HG03571 (cell line): ENCODE results near the gene TK2.
"Not testable (repeated sequence)": the region's sequence is repeated elsewhere in the genome, so short reads cannot be mapped to it uniquely, and the experiment has no call there.

Experiments used
- ATAC-seq: cut with Tn5 transposase; IDR thresholded peaks from one replicate; pipeline ENCODE4 v1.9.1; 2021; ENCODE audit not compliant: unreplicated experiment

Gene TK2

DNA sequence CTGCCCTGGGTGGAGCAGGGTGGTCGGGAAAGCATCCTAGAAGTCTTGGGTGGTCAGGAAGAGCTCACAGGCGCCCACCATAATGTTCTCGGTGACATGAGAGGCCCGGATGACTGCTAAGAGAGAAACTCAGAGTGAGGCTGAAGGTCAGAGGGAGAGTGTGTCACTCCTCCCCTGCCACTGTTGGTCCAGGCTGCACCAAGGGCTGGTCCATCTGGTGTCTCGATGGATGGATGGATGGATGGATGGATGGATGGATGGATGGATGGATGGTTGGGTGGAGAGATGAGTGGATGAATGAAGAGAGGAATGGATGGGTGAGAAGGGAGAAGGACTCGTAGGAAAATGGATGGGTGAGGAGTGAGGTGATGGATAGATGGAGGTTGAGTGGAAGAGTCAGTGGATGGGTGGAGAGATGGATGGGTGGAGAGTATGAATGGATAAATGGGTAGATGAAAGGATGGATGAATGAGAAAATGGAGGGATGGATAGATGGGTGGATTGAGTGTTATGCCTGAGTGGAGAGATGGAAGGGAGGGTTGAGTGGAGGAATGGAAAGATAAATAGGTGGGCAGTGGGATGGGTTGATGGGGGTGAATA, 79.9 kb downstream of the TK2 start:
- ATAC-seq, result no peak

DNA sequence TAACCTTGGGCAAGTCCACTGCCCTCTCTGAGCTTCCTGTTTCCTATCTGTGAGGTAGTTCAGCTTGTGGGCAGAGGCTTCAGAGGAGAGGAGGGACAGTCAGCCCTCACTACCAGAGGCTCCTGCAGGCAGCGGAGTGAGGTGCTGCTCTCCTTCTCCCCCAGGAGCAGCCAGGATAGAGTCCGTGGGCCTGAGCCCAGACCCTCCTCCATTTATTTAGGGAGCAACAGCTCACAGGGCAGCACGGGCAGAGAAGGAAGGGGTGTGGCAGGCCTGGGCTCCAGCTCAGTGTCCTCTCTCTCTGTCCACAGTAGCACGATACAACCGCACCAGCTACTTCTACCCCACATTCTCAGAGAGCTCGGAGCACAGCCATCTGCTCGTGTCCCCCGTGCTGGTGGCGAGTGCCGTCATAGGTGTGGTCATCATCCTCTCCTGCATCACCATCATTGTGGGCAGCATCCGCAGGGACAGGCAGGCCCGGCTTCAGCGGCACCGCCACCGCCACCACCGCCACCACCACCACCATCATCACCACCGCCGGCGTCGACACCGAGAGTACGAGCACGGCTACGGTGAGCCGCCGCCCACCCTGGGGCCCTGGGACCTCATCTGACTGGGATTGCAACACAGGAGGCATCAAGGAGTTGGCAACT, 80.5 kb downstream of the TK2 start:
- ATAC-seq, result no peak

GRCh38 chr16:66468321-66468965, 81.5 kb downstream of the TK2 start:
- no peak for ATAC-seq

DNA sequence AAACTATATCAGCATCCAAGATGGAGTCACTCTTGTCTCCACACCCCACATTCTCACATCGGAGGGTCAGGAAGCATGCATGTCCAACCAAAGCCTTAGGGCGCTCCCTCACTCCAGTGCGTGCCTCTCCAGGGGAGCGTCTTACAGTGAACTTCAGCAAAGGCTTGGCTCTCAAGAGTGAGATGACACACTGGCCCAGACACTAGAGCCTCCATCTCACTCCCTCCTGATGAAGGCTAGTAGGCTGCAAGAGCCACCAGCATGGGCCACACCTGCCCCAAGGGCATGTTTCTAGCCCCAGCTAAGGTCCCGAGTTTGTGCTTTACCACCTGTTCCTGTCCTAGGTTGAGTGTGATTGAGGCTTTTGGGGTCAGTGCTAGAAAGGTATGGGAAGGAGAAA, 82.3 kb downstream of the TK2 start:
- ATAC-seq, result no peak

DNA sequence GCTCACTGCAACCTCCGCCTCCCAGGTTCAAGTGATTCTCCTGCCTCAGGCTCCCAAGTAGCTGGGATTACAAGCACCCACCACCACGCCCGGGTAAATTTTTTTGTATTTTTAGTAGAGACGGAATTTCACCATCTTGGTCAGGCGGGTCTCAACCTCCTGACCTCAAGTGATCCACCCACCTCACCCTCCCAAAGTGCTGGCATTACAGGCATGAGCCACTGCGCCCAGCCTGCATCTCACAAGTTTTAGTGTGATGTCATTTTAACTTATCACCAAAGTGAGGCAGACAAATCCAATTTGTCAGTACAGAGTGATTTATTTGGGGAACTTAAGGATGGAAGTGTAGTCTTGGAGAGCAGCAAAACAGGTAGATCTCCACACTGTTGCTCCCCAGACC, 83.3 kb downstream of the TK2 start:
- not testable (repeated sequence) for ATAC-seq

DNA sequence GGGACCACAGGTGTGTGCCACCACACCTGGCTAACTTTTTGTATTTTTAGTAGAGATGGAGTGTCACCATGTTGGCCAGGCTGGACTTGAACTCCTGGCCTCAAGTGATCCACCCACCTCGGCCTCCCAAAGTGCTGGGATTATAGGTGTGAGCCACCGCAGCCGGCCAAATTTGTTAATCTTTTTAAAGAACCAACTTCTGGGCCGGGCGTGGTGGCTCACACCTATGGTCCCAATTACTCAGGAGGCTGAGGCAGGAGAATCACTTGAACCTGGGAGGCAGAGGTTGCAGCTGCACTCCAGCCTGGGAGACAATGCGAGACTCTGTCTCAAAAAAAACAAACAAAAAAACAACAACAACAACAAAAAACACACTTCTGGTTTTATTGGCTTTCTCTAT, 84.0 kb downstream of the TK2 start:
- ATAC-seq, result not testable (repeated sequence)

DNA sequence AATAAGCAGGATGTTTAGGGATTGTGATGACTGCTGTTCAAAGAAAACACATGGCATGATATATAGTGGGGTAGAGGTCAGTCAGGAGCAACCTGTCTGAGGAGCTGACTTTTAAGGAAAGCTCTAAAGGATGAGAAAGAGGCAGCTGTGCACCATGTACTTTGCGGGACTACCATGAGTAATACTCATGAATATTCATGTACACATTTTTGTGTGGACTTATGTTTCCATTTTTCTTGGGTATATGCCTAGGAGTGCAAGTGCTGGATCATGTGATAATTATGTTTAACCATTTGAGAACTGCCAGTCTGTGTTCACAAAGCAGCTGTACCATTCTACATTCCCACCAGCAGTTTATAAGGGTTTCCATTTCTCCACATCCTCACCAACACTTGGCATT, 87.0 kb downstream of the TK2 start:
- no peak for ATAC-seq

DNA sequence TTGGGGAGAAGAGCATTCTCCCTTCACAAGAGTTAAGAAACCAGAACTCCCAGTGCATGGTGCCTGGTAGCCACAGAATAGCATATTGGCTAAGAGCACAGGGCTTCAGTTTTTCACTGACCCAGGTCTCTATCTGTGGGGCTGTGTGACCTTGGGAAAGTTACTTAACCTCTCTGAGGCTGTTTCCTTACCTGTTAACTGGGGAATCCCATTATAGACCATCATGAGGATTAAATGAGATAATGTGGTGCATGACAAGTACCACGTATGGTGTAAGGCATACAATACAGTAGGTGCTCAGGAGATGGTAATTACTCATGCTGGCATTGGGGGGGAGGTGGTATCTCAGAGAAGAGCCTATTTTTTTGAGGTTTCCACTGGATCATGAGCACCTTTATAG, 89.2 kb downstream of the TK2 start:
- no peak for ATAC-seq

- ATAC-seq, result no peak
These were observed 90.0 kb downstream of the TK2 start for GRCh38 chr16:66459878-66460277.

- no peak for ATAC-seq
These were observed 91.1 kb downstream of the TK2 start for GRCh38 chr16:66458853-66459252.

DNA sequence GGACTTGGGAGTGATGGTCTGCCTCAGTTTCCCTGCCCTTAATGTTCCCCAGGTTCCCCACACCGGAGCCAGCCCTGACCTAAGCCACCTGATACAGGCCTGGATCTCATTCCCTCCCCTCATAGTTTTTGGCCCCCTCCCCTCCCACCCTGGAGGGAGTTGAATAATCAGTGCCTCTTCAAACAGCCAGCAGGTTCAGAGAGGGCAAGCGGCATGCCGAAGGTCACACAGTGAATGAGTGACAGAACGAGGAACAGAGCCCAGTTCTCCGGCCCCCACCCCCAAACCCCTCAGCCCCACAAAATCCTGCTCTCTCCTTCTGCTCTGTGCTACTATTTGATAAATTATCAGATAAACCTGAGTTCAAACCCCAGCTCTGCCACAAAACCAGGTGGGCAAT, 91.6 kb downstream of the TK2 start:
- ATAC-seq, result no peak
